Progenitor cell of endocrine pancreas (in vitro differentiated cells): Measurements from ENCODE around the gene DRC1. TPM values are rescaled to one million over a fixed set of nuclear protein-coding genes. Genes with fewer than 3 reads are reported as not detected.
A peak's percentile ranks its signal among the peaks of the same experiment; 100 is the strongest.

Experiments
- DNase-seq: peaks from one replicate; pipeline ENCODE4 v3.0.0; 2021; ENCODE audit warnings: low spot score; ENCODE audit not compliant: unreplicated experiment
- H3K27ac Mint-ChIP-seq: 2 replicates; pipeline ENCODE4 v1.8.0; 2021; ENCODE audit warnings: mild to moderate bottlenecking, moderate library complexity, mixed read lengths
- H3K27me3 Mint-ChIP-seq: 2 replicates; pipeline ENCODE4 v1.8.0; 2021; ENCODE audit warnings: mixed read lengths
- H3K36me3 Mint-ChIP-seq: 2 replicates; pipeline ENCODE4 v1.8.0; 2022; ENCODE audit warnings: mixed read lengths; ENCODE audit not compliant: insufficient read depth
- H3K4me1 Mint-ChIP-seq: 2 replicates; pipeline ENCODE4 v1.8.0; 2021; ENCODE audit warnings: low read depth, mixed read lengths
- H3K4me3 Mint-ChIP-seq: 2 replicates; pipeline ENCODE4 v1.8.0; 2021; ENCODE audit warnings: low read depth, mild to moderate bottlenecking, moderate library complexity, mixed read lengths
- H3K9me3 Mint-ChIP-seq: 2 replicates; pipeline ENCODE4 v1.8.0; 2021; ENCODE audit warnings: low read depth, mixed read lengths
- total RNA-seq: library from RNA; stranded (reverse); gene quantifications from 2 replicates; pipeline ENCODE4 v1.2.1, GENCODE V29; 2021
- TF ChIP-seq, protein P1 (sequence below): fragments of 200-600 bp; sonication (generic); IDR thresholded peaks from one replicate; pipeline ENCODE4 v1.5.0; 2021; ENCODE audit warnings: antibody characterized with exemption, mild to moderate bottlenecking; ENCODE audit not compliant: unreplicated experiment

The DRC1 gene
- total RNA-seq, 1 donor from 2014 or later: 0.57 TPM

DNA sequence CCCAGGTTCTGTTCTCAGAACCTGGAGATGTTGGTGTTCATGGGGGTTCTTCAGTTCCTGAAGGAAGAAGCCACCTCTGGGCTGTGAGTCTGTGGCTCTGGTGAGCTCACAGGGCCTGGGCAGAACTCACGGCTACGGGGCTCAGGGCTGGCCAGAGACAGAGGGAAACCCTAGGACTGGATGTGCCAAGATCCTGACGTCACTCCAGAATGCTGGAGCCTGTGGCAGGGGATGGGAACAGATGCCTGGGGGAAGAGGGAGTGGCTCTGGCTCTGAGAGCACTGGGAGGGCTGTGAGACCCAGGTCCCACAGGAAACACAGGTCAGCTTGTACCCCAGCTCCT lies 76.2 kb downstream of the DRC1 start, which contains the start of gene OTOF:
TSS of gene OTOF (minus strand) at position 214 of the 343 bp plus-strand sequence.
- Mint-ChIP-seq H3K4me1 (no peaks in the 10 kb centered on the region), H3K27me3 (peaks cover 5% of the 10 kb centered on the region), H3K9me3 (no peaks in the 10 kb centered on the region), H3K4me3 (no peak within 1 kb of the TSS), H3K36me3 (no peaks in the 10 kb centered on the region), H3K27ac (peak within 1 kb of the TSS; percentile 52)
- DNase-seq: no peak
- TF ChIP-seq, protein P1, sequence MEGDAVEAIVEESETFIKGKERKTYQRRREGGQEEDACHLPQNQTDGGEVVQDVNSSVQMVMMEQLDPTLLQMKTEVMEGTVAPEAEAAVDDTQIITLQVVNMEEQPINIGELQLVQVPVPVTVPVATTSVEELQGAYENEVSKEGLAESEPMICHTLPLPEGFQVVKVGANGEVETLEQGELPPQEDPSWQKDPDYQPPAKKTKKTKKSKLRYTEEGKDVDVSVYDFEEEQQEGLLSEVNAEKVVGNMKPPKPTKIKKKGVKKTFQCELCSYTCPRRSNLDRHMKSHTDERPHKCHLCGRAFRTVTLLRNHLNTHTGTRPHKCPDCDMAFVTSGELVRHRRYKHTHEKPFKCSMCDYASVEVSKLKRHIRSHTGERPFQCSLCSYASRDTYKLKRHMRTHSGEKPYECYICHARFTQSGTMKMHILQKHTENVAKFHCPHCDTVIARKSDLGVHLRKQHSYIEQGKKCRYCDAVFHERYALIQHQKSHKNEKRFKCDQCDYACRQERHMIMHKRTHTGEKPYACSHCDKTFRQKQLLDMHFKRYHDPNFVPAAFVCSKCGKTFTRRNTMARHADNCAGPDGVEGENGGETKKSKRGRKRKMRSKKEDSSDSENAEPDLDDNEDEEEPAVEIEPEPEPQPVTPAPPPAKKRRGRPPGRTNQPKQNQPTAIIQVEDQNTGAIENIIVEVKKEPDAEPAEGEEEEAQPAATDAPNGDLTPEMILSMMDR: no peak

DNA sequence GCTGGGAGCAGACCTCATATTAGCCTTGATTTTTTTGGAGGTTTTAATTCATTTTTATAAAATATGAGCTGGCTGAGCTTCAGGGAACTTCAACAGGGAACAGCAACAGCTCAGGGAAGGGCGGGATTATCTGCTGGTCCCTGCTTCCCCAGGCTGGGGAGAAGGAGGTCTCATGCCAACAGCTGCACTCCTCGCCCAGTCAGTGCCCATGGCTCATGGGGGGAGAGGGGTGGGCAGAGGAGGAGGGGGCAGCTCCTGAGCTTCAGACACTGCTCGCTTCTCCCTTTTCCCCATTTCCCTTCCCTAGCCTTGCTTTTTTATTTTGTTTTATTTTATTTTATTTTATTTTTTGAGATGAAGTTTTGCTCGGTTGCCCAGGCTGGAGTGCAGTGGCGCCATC lies 76.6 kb downstream of the DRC1 start:
- Mint-ChIP-seq H3K4me3 (no peak overlapping the region), H3K4me1 (no peaks in the 10 kb centered on the region), H3K27ac (no peak overlapping the region), H3K27me3 (peaks cover 5% of the 10 kb centered on the region), H3K36me3 (no peaks in the 10 kb centered on the region), H3K9me3 (no peaks in the 10 kb centered on the region)
- TF ChIP-seq, protein P1: no peak
- no peak for DNase-seq

DNA sequence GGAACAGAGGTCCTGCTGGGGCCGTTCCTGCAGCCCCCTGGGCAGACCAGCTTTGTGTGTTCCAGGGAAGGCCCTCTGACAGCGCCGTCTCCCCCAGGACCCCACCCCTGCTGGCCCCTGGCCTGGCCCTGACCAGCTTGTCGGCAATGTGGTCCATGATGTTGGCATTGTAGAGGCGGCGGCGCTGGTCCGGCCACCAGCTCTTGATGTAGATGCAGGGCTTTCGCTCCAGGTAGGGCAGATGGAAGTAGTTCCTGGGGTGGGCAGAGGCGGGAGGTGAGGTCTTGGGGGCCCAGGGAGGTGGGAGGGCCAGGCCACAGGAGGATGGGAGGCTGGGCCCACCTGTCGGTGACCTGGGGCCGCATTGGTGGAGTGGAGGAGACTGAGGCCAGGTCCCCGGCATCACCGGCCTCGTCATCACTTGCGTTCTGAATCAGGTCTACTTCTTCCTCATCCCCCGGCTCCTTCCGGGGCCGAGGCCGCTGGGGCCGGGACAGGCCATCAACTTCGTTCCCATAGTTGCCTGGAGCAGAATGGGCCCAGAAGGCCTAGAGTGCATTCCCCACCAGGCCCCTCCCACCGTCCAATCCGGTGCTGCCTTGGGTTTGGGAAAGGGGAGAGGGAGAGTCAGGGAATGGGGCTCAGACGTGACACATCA lies 77.5 kb downstream of the DRC1 start:
- no peaks in the 10 kb centered on the region for H3K4me1 Mint-ChIP-seq
- no peaks in the 10 kb centered on the region for H3K9me3 Mint-ChIP-seq
- DNase-seq: no peak
- H3K27ac Mint-ChIP-seq: no peak overlapping the region
- peaks cover 5% of the 10 kb centered on the region for H3K27me3 Mint-ChIP-seq
- no peak overlapping the region for H3K4me3 Mint-ChIP-seq
- TF ChIP-seq, protein P1: no peak
- no peaks in the 10 kb centered on the region for H3K36me3 Mint-ChIP-seq

DNA sequence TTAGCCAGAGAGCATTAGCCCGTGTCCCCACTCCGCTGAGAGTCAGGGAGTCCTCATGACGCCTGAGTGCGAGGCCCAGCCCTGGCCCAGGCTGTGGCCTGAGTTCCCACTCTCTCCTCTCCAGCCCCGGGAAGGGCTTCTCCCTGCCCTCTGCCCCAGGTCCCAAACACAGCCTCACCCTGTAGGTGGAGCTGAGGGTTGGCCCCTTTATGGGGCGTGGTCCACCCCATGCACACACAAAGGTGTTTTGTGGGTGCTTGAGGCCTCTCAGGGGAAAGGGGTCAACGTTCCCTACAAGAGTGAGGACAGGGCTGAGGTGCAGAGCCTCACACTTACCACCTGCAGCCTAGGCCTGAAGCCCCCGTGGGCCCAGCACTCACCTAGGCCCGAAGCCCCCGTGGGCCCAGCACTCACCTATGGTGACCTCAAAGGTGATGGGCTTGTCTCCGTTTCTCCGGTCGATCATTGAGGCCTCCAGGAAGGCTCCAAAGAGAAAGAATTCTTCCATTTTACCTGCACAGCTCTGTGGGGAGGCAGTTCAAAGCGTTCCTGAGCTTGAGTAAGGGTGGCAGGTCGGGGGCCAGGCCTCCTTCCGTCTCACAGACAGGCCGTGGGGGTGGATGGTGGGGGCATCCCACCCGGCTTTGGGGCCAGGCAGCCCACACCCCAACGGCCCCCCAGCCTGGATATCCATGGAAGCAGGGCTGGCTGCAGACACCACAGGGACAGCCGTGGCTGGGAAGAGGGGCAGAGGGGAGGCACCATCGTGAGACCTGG lies 78.3 kb downstream of the DRC1 start:
- Mint-ChIP-seq H3K4me1 (no peaks in the 10 kb centered on the region), H3K4me3 (no peak overlapping the region), H3K27ac (no peak overlapping the region), H3K27me3 (peaks cover 6% of the 10 kb centered on the region), H3K9me3 (no peaks in the 10 kb centered on the region), H3K36me3 (no peaks in the 10 kb centered on the region)
- TF ChIP-seq, protein P1: no peak
- no peak for DNase-seq

DNA sequence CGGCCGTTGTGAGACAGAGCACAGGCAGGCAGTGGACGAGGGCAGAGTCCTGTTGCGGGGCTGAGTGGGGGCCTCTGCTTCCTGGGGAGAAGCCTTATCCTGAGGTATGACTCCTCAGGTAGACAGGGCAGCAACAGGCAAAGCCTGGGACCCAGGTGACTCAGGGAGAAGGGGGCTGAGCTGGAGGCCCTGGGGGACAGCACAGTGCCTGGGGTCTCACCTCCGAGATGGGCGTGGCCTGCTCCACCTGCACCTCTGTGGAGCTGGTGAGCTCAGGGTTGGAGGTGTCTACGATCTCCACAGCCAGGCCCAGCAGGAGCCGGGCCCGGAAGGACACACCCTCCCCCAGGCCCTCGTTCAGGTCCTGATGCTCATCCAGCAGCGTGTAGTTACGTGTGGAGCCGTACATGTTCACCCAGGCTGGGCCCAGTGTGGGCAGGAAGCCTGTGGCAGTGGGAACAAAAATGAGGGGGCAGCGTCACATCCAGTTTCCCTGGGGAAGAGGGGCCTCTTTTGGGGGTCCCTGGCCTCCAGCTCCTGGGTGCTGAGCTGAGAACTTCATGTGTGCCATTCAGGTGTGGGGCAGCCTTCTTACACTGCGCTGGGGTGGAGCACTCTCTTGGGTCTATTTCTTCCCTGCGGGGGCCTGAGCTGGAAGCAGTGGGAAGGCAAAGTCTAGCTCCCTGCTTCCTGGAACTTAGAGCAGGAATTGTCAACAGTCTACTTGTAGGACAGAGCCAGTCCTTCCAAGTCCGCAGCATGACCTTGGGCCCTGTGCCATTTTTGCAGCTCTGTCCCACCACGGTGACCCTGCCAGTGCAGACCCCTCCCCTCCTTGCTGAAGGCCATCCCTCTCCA lies 79.1 kb downstream of the DRC1 start:
- no peak overlapping the region for H3K4me3 Mint-ChIP-seq
- no peaks in the 10 kb centered on the region for H3K4me1 Mint-ChIP-seq
- H3K36me3 Mint-ChIP-seq: no peaks in the 10 kb centered on the region
- TF ChIP-seq, protein P1: no peak
- H3K9me3 Mint-ChIP-seq: no peaks in the 10 kb centered on the region
- no peak for DNase-seq
- peaks cover 12% of the 10 kb centered on the region for H3K27me3 Mint-ChIP-seq
- H3K27ac Mint-ChIP-seq: no peak overlapping the region
